GM18507 (cell line): Measurements from ENCODE around the gene ATP6V1G2.
"Not testable (repeated sequence)": the region's sequence is repeated elsewhere in the genome, so short reads cannot be mapped to it uniquely, and the experiment has no call there.

Experiments used
- DNase-seq: peaks from one replicate; pipeline ENCODE4 v3.0.0; 2011; ENCODE audit warnings: low read depth; ENCODE audit not compliant: insufficient read length; ENCODE audit errors: extremely low spot score
- FAIRE-seq: peaks from 2 replicates; lab custom pipeline; 2011; peaks lifted over from hg19 to GRCh38; lab: Jason Lieb, UNC

Gene ATP6V1G2

DNA sequence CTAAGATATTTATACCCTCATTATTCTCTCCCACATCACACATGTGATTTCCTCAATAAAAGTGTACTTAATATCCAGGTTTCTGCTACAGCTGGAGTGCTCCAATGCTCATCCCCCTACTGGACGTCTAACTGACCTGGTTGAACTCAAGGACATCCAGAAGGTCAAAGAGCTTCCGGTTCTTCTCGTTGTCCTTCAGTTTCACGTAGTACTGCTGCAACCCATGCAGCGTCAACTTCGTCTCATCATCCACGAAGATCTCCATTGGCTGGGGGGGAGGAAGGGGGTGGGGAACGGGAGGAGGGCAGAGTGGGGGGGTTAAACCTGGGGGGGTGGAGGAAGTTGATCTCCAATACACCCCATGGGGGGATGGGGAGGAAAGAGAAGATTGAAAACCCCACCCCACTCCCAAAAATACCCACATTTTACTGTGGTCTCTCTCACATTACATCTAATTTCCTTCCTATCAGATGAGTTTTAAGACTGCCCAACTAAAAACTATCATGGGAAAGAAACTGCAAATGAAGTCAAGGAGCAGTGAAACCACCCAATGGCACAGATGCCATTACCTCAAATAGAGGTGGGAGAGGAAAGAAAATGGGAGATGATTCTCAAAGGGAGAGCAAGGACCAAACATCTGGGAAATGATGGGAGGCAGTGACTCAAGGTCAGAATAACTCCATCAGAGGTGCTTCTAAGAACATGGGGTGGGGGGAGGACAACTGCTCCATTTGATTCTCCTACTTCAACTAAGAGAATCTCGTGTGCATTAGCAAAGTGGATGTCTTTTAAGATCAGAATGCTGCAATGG is 13.6 kb downstream of the ATP6V1G2 start:
- FAIRE-seq (no peak), DNase-seq (no peak)

DNA sequence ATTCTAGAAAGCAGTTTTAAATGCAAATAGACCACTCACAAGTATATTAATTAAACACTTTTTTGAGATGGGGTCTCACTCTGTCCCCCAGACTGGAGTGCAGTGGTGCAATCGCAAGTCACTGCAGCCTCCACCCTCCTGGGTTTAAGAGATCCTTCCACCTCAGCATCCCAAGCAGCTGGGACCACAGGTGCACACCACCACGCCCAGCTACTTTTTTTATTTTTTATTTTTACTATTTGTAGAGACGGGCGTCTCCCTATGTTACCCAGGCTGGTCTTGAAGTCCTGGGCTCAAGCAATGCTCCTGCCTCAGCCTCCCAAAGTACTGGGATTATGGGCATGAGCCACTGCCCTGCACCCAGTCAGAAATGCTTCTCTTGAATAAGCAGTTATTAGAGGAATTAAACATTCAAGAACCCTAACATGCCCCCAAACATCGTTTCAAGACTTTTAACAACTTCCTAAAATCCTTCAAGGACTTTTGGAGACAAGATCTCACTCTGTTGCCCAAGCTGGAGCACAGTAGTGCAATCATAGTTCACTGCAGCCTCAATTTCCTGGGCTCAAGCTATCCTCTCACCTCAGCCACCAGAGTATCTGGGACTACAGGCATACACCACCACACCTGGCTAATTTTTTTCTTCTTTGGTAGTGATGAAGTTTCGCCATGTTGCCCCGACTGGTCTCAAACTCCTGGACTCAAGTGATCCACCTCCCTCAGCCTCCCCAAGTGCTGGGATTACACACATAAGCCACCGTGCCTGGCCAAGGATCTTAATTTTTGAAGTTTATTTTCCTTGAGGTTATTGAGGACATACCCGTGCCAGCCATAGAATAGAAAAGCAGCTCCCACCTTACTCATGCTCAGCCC is 14.4 kb downstream of the ATP6V1G2 start:
- FAIRE-seq (no peak), DNase-seq (no peak)

DNA sequence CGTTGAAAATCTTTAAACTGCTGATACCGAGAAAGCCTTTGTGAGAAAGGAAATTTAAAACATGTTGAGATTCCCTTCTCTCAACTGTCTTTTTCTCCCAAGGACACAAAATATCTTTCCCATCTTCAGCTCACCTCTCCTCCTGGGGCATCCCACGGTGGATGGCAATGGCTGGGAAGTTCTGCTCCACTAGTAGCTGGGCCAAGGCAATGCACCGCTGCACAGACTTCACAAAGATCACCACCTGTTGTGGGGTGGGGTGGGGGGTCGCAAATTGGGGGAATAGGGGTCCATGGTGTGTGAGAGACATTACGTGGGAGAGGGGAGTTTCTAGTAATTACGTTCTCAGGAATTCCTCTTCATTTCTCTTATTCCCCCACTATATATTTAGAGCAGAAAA is 15.2 kb downstream of the ATP6V1G2 start:
- DNase-seq (no peak), FAIRE-seq (no peak)

DNA sequence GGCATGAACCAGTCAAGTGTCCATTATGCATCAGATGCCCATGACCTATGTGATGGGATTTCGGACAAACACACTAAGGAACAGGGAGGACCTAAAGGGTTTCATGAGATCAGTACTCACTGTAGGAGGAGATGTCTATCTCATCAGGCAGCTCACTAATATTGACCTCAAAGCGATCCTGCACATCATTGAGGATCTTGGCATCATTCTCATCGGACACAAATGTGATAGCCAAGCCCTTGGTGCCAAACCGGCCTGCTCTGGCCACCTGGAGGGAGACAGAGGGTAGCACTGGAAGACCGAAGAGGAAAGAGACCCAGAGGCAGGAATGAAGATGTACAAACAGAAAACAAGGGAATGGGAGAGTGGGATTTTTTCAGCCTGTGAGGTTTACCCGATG is 15.7 kb downstream of the ATP6V1G2 start:
- no peak for FAIRE-seq
- no peak for DNase-seq

DNA sequence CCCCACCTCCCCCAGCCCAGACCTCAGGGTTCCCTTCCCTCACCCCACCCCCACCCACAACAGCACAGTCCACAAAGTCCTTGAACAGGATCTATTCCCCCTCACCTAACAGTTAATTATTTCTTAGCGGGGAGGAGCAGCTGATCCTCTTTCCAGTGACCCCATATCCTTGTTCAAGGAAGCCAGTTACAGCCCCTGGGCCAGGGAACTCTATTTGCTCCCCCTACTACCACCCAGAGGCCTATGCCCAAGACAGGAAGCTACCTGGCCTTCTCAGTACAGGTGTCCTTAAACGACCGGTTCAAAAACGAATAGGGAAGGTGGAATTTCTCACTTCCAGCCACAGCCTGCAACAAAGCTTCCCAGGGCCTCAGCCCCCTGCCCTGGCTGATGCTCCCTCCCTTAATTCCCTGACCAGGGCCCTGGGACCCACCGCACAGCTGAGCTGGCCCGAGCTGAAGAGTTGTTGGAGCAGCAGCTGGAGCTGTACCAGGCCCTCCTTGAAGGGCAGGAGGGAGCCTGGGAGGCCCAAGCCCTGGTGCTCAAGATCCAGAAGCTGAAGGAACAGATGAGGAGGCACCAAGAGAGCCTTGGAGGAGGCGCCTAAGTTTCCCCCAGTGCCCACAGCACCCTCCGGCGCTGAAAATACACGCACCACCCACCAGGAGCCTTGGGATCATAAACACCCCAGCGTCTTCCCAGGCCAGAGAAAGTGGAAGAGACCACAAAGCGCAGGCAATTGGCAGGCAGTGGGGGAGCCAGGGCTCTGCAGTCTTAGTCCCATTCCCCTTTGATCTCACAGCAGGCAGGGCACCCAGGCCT is 16.9 kb downstream of the ATP6V1G2 start:
- DNase-seq (no peak), FAIRE-seq (no peak)

DNA sequence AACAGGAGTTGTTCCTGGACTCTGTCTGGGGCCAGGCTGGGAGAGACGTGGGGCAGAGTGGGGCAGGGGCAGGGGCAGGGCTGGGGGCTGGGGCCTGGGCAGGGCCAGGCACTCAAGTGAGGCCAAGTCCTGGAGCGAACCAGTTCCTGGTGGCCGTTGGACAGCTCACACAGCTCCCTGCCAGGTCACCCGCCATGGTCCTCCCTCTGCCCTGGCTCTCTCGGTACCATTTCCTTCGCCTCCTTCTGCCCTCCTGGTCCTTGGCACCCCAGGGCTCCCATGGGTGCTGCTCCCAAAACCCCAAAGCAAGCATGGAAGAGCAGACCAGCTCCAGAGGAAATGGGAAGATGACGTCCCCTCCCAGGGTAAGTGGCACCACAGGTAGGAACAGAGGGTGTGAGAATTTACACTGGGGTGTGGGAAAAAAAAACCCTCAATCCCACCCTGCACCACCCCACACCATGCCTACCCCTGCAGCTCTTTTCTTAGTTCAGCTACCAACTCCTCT is 17.5 kb downstream of the ATP6V1G2 start, which contains the start of gene MCCD1:
Gene MCCD1, plus strand, starts transcription at position 142 of the 508 bp plus-strand sequence. Its CDS starts 53 bp downstream, at position 195.
- no peak for DNase-seq
- no peak for FAIRE-seq

DNA sequence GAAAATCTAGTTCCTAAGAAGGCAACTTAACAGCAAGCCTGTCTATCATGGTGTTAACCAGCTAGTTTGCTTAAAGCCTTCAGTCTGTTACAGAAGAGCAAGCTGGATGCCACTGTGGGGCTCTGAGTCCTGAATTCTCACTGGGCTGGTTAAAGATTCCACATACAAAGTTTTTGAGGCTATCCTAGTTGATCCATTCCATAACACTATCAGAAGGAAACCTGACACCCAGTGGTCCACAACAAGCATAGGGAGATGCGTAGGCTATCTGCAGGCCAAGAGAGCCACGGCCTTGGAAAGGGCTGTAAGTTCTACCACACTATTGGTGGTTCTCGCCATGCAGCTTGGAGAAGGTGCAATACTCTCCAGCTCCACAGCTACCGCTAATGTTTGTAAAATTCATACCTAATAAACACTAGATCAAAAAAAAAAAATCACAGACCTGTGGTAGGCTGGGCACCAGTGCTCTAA is 18.1 kb downstream of the ATP6V1G2 start:
- FAIRE-seq: no peak
- no peak for DNase-seq

DNA sequence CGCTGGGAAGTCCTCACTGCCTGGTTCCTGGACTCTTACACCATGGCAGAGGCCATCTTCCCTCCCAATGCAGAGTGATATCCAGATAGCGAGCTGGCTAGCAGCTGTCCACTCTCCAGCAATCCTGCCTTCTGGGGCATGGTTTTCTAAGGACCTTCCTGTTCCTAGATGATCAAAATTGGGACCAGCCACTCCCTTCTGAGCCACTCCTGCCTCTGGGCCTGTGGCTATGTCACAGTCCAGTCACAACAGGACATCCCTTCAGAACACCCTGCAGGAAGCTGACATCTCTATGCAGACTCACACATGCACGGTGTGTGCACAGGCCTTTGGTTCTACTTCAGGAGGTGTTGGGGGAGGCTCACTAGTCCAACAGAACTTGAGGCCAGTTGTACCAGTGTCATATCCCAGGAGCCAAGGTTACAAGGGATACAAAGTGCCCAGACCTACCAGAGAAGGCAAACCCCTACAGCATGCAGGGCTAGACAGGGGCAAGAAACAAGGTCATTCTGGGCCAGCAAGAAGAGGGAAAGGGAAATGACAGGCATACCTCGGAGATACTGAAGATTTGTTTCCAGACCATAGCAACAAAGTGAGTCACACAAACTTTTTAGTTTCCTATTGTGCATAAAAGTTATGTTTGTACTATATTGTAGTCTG is 20.3 kb downstream of the ATP6V1G2 start:
- DNase-seq: no peak

DNA sequence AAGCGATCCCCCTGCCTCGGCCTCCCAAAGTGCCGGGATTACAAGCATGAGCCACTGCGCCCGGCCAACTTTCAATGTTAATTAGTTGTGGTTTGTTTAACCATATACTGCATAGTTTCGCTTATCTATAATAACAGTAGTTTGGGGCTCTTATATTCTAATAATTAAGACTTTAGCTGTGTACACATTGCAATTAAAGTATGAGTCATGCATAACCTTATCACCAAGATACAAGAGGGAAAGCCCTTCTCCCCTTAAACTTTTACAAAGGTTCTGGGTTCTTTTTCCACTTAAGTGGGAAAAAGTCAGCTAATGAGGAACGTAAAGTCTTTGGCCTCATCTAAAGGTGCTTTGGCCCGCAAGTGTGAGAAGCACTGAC is 20.9 kb downstream of the ATP6V1G2 start:
- no peak for DNase-seq
- no peak for FAIRE-seq

More for the DNA sequence above, 20.3 kb downstream of the ATP6V1G2 start:
- FAIRE-seq: no peak

DNA sequence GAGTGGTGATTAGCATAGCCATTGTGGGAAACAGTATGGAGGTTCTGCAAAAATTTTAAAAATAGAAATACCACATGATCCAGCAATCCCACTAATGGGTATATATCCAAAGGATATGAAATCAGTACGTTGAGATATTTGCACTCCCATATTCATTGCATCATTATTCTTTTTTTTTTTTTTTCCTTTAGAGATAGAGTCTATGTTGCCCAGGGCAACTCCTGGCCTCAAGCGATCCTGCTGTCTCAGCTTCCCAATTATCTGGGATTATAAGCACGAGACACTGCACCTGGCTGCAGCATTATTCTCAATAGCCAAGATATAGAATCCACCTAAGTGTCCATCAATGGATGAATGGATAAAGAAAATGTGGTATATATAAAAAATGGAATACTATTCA is 24.6 kb downstream of the ATP6V1G2 start:
- no peak for FAIRE-seq
- no peak for DNase-seq

DNA sequence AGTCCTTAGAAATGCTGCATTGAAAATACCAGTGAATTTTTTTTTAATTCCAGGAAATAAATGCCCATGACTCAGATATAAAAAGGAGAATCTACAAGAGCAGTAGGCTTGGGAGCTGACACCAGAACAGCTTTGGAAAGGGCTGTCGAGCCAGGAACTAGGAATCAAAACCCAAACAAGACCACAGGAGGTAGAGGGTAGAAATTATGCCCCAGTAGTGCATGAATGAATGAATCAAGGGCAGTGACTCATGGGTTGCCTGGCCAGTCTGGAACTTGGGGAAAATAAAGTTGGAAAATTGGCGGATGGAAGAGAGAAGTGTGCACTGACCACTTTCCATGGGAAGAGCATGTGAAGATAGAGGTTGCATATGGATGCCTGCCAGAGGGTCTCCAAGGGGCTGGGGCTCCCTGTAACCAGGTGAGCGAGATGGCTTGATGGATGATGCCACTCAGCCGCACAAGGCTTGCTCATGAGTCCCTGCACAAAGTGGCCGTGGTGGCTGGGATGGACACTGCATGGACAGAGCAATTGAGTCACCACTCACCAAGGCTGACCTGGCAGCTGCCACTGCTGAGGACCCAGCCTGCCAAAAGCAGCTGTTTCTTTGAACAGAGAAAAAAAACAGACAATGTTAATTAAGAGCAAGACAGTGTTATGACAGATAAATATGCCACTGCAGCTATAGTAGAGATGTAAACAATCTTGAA is 32.8 kb downstream of the ATP6V1G2 start:
- DNase-seq (no peak), FAIRE-seq (no peak)

DNA sequence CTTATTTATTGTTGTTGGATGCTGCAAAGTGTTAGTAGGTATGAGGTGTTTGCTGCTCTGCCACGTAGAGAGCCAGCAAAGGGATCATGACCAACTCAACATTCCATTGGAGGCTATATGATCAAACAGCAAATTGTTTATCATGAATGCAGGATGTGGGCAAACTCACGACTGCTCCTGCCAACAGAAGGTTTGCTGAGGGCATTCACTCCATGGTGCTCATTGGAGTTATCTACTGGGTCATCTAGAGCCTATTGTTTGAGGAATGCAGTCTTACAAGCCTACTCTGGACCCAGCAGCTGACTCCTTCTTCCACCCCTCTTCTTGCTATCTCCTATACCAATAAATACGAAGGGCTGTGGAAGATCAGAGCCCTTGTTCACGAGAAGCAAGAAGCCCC is 36.4 kb downstream of the ATP6V1G2 start:
- FAIRE-seq (no peak), DNase-seq (no peak)

DNA sequence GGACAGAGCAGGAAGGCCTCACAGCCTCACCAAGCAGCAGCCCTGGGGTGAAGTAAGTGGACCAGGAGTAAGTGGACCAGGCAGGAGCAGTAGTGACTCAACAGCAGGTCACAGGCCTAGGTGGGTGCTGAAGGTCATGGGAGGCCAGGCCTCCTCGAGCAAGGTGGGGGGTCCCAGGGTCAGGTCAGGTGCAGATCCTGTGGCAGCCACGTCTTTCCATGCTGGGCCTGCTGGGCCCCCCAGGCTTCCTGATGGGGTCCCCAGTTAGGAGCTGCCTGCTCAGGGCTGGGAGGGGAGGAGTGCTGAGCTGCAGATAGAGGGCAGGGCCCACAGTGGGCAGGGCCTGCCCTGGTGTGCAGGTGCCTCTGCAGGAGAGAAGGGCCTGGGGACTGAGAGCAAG is 37.4 kb downstream of the ATP6V1G2 start:
- FAIRE-seq, DNase-seq: not testable (repeated sequence)

DNA sequence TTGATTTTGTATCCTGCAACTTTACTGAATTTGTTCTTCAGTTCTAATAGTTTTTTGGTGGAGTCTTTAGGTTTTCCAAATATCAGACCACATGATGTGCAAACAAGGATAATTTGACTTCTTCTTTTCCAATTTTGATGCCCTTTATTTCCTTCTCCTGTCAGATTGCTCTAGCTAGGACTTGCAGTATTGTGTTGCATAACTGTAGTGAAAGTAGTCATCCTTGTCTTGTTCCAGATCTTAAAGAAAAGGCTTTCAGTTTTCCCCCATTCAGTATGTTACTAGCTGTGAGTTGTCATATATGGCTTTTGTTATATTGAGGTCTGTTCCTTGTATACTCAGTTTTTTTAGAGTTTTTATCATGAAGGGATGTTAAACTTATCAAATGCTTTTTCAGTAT is 43.8 kb downstream of the ATP6V1G2 start:
- FAIRE-seq (no peak), DNase-seq (no peak)

DNA sequence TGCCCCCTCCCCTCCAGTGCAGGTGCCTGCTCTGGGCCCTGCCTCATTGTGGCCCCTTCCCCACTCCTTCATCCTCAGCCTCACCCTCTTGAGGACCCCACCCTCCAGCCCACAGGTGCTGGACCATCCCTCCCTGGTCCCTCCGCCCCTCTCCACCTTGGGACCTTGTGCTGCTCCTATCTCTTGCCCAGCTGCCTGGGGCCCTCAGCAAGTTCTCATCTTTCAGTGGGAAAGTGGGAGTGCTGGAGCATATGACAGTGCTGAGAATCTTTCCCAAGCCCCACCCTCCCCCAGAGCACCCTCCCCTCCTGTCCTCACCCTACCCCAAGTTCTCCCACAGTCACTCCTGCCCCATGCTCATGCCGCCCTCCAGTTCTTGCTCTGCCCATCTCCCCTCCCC is 46.8 kb downstream of the ATP6V1G2 start:
- not testable (repeated sequence) for FAIRE-seq, DNase-seq

DNA sequence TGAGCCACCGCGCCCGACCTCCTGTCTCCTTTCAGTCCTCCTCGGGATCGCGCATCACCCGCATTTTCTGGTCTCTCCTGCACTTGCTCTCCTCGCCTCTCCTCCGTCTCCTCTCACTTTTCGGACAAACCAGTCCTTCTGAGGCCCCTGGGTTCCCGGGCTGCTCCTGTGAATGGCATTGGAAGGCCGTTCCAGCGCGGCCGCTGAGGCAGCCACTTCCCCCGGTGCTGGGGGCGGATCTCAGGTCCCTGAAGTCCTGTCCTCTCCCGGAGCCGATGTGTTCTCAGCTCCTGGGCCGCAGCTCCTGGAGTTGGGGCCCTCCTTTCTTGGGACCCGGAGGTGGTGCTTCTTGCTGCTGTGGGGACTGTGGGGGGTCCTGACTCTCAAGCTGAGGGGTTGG is 47.7 kb downstream of the ATP6V1G2 start:
- no peak for DNase-seq
- no peak for FAIRE-seq

DNA sequence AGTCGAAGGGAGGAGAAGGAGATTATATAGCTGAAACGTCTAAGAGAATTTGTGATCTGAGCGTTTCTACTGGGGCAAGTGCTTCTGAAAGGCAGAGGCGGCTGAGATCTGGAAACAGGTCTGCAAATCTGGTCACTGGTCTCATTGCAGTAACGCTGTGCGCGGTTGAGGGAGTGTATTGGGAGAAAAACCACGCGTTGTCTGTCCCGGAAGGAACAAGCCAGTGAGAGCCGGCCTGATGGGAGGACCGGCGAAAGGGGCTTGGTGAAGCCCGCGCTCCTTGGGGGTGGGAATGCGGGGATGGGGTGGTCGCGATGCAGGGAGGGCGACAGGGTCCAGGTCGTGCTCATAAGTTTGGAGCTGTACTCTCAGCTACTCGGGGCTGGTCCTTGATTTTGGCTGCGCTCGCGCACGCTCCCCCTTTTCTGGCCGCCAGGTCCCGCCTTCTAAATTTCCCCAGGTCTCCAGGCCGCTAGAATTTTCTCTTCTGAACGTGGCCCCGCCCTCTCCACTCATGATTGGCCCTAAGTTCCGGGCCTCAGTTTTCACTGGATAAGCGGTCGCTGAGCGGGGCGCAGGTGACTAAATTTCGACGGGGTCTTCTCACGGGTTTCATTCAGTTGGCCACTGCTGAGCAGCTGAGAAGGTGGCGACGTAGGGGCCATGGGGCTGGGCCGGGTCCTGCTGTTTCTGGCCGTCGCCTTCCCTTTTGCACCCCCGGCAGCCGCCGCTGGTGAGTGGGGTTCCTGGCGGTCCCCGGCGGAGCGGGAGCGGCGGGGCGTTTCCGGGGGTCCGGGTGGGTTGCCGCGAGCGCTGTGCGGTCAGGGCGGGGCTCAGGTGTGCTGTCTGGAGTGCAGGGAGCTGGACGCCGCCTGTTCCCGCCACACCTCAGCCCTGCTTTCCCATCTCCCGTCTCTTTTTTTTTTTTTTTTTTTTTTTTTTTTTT is 48.6 kb downstream of the ATP6V1G2 start, which contains the start of gene MICB:
Gene MICB, plus strand, starts transcription at position 615 of the 946 bp plus-strand sequence. Its CDS starts 49 bp downstream, at position 664.
- DNase-seq: peak; percentile 47
- FAIRE-seq: peak; percentile 83
